Measurements from ENCODE around the gene ATP6V1B1. TPM values are rescaled to one million over a fixed set of nuclear protein-coding genes. Genes with fewer than 3 reads are reported as not detected.

Gene ATP6V1B1
- total and polyA plus RNA-seq, 10 of the 15 experiments (the other 5 are each of a cell fraction or from before 2014, with no cell fraction given), result not detected

- no peak for FAIRE-seq
- no TSS peak for BruUV-seq (replicated peaks)
Measured at GRCh38 chr2:70981866-70982810, 46.4 kb downstream of the ATP6V1B1 start.

More at GRCh38 chr2:70981866-70982810, 46.4 kb downstream of the ATP6V1B1 start:
- no peaks in the 10 kb centered on the region for H3K79me2 ChIP-seq (ENCODE audit: control insufficient read depth, insufficient read depth, low read length)
- H4K20me1 ChIP-seq (ENCODE audit: control insufficient read depth, insufficient read depth), result no peaks in the 10 kb centered on the region
- H3K4me2 ChIP-seq (ENCODE audit: control insufficient read depth, insufficient read depth), result no peak overlapping the region
- H2AFZ ChIP-seq (ENCODE audit: control insufficient read depth, low read depth, low read length), result no peak overlapping the region
- ATAC-seq, result no peak
- peaks cover 1 to 12% of the 10 kb centered on the region in 2 experiments; a peak in 3 of 4 replicates for H3K36me3 ChIP-seq (ENCODE audit: control insufficient read depth in 2 of 2, insufficient read depth in 2 of 2, low read length in 1 of 2)
- H3K9ac ChIP-seq (ENCODE audit: control insufficient read depth, insufficient read depth, low read length), result no peak overlapping the region
- in situ Hi-C loops (cut with MboI), result no loop called here
- ChIA-PET POLR2A (no interaction called here), SMC1A (ENCODE audit: uncharacterized antibody, unreplicated experiment) (interaction anchor here (2.0 kb wide), 1 partner anchor 19 kb away, joined by 11 read pairs; no protein-coding TSS in a partner anchor), CTCF (no interaction called here), RAD21 (ENCODE audit: unreplicated experiment) (no interaction called here)
- 76% methylated on average over 14 of the region's 14 CpGs for WGBS (ENCODE audit: insufficient coverage, insufficient replicate concordance, low lambda C conversion rate, missing lambda C conversion rate)
- H3K4me3 ChIP-seq, result no peak overlapping the region
- DNase-seq (ENCODE audit: low read depth, low spot score), result no peak
- H3K4me1 ChIP-seq (ENCODE audit: control insufficient read depth, insufficient read depth, low read length), result peaks cover 7% of the 10 kb centered on the region
- intact Hi-C loops (cut with micrococcal nuclease; ENCODE audit: unreplicated experiment), result no loop called here
- H3K27ac ChIP-seq (ENCODE audit: control insufficient read depth, insufficient read depth), result no peak overlapping the region
- H3K9me3 ChIP-seq (replicated peaks; ENCODE audit: control insufficient read depth, insufficient read depth, low read length), result no peaks in the 10 kb centered on the region
- H3K27me3 ChIP-seq (replicated peaks in 1 of 2; ENCODE audit: control insufficient read depth in 2 of 2, insufficient read depth in 2 of 2, low read length in 1 of 2), result no peaks in the 10 kb centered on the region
- TF ChIP-seq CBX5 (IDR thresholded peaks at IDR 0.05; ENCODE audit: low read depth), result no peak
- TF ChIP-seq ZNF24 (IDR thresholded peaks at IDR 0.05), result no peak
- no peak for TF ChIP-seq E2F8 (IDR thresholded peaks at IDR 0.05; ENCODE audit: low read depth, partially characterized antibody)
- TF ChIP-seq REST (IDR thresholded peaks at IDR 0.05; ENCODE audit: low read depth, low read length), result no peak
- no peak for TF ChIP-seq NBN (IDR thresholded peaks at IDR 0.05)
- no peak for TF ChIP-seq YY1 (IDR thresholded peaks at IDR 0.05; ENCODE audit: low read depth, low read length)
- no peak for TF ChIP-seq RUNX3 (IDR thresholded peaks at IDR 0.05; ENCODE audit: low read length)
- no peak for TF ChIP-seq ZNF687 (IDR thresholded peaks at IDR 0.05)
- TF ChIP-seq POLR2AphosphoS2 (IDR thresholded peaks at IDR 0.05; ENCODE audit: low read depth, low read length), result no peak
- no peak for TF ChIP-seq PAX5 (IDR thresholded peaks at IDR 0.05; ENCODE audit: borderline replicate concordance, low read depth, low read length)
- no peak for TF ChIP-seq WRNIP1 (IDR thresholded peaks at IDR 0.05; ENCODE audit: borderline replicate concordance, low read depth, low read length)
- no peak for TF ChIP-seq CHD2 (IDR thresholded peaks at IDR 0.05; ENCODE audit: borderline replicate concordance, low read depth, low read length)
- no peak for TF ChIP-seq GABPA (IDR thresholded peaks at IDR 0.05; ENCODE audit: low read depth)

Measured in GM12878 (cell line).